ENCODE results near the gene DDX18.
A peak's percentile ranks its signal among the peaks of the same experiment; 100 is the strongest.
"Not testable (repeated sequence)": the region's sequence is repeated elsewhere in the genome, so short reads cannot be mapped to it uniquely, and the experiment has no call there.

DDX18 gene

DNA sequence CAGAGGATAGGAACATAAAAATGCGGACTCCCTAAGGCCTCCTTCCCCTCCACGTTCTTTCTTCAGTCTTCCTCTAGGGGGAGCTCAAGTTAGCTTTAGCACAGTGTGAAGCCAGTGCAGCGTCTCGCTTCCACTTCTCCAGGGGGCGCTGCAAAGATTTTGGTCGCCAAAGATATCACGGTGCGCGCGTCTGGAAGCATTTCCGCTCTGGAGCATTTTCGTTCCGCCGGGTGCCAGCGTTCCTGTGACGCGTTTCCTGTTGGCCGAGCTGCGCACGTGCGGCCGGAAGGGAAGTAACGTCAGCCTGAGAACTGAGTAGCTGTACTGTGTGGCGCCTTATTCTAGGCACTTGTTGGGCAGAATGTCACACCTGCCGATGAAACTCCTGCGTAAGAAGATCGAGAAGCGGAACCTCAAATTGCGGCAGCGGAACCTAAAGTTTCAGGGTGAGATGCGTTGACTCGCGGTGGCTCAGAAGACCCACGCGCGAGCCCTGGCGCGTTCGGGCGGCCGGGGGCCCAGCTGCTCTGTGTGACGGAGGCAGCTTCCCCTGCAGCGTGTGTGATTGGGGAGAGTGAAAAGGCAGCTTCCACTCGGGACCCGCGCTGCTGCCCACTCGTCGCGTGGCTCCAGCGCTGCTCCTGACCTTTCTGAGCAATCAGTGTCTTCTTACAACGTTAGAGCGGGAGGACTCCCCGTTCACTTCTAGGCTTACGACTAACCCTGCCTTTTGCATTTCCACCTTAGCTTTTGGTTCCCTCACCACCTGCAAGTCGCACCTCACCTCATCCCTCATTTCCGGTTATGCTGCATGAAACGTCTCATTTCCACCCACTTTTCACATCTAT, at the start of gene DDX18:
Gene DDX18 (plus strand): TSS at position 275 of the 848 bp plus-strand sequence. CDS start 87 bp downstream, at position 362.
- DNase-seq = peak; percentile 98

- DNase-seq = no peak
Measured at GRCh38 chr2:117770730-117771129, 43.8 kb upstream of the DDX18 start.

DNA sequence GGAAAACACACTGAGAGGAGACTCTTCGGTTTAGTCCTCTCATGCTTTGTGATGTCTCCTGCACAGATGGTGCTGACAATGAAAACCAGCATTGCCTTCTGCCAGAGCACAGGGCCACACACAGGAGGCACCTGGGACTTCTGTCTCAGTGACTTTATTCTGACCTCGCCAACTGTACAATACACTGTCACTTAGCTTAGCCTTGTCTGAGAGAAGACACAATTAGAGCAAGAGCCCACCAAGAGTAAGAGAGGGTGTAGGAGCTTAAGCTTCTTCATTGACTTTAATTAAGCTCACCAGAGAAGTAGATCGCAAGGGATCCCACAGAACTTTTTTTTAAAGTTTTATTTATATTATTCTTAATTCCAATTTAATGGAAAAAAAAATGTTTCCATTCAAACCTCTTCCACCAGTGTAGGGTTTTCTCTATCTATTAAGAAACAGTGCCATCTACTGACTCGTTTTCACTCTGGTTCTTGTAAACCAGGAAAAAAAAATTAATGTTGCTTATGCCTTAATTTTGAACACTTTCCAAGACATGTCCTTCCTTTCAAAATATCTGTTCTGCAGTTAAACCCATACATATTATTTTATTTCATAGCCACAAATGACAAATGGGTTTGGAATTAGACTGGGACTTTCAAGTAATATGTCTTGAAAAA, 42.4 kb upstream of the DDX18 start:
- DNase-seq = peak; percentile 50

DNA sequence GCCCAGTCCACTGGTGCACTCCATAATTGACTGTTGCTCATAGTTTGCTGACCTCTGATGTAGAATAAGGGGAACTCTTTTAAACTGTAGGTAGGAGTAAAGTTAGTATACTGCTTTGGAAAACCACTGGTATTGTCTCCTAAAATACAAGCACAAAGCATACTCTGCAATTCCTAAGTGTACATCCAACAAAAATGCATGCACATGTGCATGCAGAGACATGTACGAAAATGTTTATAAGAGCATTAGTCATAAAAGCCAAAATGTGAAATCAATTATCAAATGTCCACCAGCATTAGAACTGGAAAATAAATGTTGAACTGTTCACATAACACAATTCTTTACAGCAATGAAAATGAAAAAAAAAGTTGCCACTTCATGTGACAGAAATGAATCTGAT, 39.8 kb upstream of the DDX18 start:
- no peak for DNase-seq

DNA sequence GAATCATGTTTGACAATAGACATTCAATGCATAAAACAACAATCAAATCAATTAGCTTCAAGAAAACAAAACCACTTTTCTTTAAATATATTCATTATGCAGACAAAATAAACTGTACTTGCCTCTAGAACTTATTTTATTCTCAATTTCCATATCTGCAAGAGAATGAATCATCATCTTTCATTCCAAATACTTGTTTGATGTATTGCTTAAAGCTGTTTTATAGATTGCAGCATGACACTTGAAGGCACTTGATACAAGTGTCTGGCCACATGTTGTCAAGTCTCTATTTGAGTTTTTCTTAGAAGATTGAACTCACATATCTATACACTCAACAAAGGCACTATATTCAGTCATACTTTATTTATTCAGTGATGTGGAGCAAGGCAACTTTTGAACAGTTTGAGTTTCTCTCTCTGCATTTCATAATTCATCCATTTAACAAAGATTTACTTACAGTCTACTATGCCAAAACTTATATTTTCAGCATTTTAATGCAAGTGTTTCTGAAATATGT, 38.7 kb upstream of the DDX18 start:
- peak; percentile 14 for DNase-seq

- no peak for DNase-seq
Measured at GRCh38 chr2:117776888-117777287, 37.6 kb upstream of the DDX18 start.

DNA sequence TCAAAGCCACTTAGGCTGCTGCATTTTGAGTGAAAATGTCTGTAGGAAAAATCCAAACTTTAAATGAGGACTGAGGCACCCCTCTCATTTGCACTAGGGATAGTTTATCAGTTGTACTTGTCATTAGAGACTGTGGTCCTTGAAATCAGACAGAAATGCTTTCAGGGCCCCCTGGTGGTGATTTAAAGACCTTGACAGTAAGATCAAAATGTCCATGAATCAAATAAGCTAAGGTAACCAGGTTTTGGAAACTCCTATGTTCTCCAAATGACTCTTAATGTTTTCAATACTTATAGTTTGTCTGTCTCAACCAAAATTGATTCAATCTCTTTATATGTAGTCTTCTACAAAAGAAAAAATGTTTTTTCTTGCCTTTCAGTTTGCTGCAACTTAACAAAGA, 28.8 kb upstream of the DDX18 start:
- peak; percentile 28 for DNase-seq

- DNase-seq = no peak
Measured at GRCh38 chr2:117786520-117786919, 28.0 kb upstream of the DDX18 start.

DNA sequence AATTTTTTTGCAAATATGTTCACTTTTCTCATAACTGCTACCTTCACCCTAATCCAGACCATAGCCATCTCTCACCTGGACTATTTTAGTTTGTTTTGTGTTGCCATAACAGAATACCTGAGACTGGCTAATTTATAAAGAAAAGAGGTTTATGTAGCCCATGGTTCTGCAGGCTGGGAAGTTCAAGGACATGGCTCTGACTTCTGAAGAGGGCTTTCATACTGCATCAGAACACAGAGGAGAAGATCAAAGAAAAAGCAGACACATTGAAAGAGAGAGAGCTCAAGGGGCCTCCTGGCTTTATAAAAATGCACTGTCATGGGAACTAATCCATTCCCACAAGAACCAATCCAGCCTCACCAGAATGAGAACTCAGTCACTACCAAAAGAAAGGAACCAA, 25.0 kb upstream of the DDX18 start:
- DNase-seq = no peak

- no peak for DNase-seq
Measured at GRCh38 chr2:117794668-117795067, 19.8 kb upstream of the DDX18 start.

DNA sequence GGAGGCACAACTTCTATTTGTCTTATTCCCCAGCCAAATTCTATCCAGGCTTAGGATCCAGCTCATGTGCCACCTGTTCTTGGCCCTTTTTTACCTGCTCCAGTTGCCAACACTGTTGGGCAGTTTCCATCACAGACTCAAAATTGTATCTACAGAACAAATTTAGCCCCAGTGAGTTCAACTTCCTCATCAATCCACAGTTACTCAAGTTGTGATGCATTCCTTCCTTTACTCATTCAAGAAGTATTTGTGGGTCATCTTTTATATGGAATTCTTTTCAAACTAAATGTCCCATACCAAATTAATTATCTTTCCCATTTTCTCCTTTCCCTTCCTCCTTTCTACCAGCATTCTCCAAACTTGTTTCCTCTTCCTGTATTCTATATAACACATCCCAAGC, 12.7 kb upstream of the DDX18 start:
- no peak for DNase-seq

DNA sequence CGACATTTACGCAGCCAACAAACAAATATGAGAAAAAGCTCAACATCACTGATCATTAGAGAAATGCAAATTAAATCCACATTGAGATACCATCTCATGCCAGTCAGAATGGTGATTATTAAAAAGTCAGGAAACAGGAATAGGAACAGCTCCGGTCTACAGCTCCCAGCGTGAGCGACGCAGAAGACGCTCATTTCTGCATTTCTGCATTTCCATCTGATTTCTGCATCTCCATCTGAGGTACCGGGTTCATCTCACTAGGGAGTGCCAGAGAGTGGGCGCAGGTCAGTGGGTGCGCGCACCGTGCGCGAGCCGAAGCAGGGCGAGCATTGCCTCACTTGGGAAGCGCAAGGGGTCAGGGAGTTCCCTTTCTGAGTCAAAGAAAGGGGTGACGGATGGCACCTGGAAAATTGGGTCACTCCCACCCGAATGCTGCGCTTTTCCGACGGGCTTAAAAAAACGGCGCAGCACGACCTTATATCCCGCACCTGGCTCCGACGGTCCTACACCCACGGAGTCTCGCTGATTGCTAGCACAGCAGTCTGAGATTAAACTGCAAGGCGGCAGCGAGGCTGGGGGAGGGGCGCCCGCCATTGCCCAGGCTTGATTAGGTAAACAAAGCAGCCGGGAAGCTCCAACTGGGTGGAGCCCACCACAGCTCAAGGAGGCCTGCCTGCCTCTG, 10.7 kb upstream of the DDX18 start:
- DNase-seq = peak; percentile 23

DNA sequence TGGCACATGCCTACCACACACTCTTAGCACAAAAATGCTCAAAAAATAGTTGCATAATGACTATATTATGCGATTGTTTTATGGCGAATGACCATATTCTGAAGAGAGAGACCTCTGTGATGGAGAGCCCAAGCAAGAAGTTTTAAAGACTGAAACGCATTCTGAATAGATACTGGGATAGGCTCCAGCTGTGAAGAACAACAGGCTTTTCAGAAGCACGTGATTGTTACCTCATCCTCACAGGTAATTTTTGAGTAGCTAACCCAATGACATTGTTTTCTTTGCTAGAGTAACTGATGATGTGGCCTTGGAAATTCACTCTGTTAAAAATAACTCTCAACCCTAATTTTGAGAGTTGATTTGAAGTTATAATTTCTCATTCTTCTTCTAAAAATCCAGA, 2.0 kb upstream of the DDX18 start:
- DNase-seq = no peak

DNA sequence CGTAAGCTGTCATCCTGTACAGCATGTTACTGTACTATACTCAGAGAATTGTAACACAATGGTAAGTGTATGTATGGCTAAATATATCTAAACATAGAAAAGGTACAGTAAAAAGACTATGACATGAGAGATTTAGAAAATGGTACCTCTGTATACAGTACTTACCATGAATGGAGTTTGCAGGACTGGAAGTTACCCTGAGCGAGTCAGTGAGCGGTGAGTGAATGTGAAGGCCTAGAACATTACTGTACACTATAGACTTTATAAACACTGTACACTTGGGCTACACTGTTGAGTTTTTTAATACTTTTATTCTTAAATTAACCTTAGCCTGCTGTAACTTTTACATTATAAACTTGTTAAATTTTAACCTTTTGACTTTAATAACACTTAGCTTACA, 1.5 kb downstream of the DDX18 start:
- no peak for DNase-seq

- no peak for DNase-seq
Measured at GRCh38 chr2:117818921-117819320, 4.4 kb downstream of the DDX18 start.

DNA sequence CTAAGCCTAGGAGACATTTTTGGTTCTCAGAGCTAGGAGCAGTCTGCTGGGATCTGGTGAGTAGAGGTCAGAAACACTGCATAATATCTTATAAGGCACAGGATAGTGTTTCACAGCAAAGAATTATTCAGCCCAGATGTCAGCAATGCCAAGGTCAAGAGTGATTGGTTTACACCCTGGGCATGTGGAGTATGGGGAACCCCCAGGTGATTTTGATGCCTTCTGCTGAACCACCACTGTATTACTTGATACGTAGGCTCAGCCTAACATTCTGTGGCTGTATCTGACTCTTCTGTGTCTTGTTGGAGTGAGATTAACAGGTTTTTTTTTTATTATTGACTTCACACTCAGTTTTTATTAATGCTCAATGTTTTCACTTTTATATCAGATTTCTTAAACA, 6.0 kb downstream of the DDX18 start:
- no peak for DNase-seq

DNA sequence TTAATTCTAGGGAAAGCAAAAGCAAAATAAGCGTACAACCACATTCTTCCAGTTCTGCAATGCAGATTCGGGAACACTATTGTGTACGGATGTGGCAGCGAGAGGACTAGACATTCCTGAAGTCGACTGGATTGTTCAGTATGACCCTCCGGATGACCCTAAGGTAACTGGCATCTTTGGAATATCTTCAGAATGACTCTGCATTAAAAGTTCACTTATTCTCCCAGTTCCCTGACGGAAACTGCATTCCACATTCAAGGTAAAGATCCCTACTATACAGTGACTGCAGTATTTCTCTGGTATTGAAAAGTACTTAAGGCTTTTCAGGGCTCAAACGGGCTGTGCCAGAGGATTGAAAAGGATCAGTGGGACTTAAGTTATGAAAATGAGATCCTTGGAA, 10.9 kb downstream of the DDX18 start:
- no peak for DNase-seq

DNA sequence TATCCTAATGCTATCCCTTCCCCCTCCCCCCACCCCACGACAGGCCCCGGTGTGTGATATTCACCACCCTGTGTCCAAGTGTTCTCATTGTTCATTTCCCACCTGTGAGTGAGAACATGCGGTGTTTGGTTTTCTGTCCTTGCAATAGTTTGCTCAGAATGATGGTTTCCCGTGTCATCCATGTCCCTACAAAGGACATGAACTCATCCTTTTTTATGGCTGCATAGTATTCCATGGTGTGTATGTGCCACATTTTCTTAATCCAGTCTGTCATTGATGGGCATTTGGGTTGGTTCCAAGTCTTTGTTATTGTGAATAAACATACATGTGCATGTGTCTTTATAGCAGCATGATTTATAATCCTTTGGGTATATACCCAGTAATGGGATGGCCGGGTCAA, 13.0 kb downstream of the DDX18 start:
- not testable (repeated sequence) for DNase-seq

DNA sequence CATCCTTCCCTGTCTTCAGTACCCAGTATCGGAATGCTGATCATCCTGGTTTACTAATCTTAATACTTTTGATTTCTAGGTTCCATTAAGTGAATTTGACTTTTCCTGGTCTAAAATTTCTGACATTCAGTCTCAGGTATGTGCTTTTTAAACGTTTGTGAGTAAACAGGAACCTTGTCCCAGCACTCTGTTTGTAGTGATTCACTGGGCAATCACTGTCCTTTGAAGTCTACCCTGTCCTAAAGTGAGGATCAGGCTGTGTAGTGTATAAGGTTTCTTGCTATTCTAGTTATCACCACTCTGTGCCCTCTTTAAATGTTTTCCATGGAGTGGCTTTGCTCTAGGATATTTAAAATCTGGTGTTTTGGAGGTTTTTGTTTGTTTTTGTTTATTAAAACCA, 14.4 kb downstream of the DDX18 start:
- DNase-seq = no peak

- DNase-seq = no peak
Measured at GRCh38 chr2:117832332-117832731, 17.8 kb downstream of the DDX18 start.

- DNase-seq = no peak
Measured at GRCh38 chr2:117832905-117833613, 18.6 kb downstream of the DDX18 start.

- no peak for DNase-seq
Measured at GRCh38 chr2:117833911-117834310, 19.4 kb downstream of the DDX18 start.

GRCh38 chr2:117834992-117835391, 20.5 kb downstream of the DDX18 start:
- DNase-seq = no peak

All from NCI-H510A treated with DMSO at 0.1 percent for 48 hours (cell line).